ENCODE results near the gene MGST2. TPM values are rescaled to one million over a fixed set of nuclear protein-coding genes. Genes with fewer than 3 reads are reported as not detected.

The MGST2 gene
- total RNA-seq, 3 donors from 2014 or later (not counting 1 experiment from before 2014, with no cell fraction given), result 7.8 to 17.0 (median 10.9) TPM

DNA sequence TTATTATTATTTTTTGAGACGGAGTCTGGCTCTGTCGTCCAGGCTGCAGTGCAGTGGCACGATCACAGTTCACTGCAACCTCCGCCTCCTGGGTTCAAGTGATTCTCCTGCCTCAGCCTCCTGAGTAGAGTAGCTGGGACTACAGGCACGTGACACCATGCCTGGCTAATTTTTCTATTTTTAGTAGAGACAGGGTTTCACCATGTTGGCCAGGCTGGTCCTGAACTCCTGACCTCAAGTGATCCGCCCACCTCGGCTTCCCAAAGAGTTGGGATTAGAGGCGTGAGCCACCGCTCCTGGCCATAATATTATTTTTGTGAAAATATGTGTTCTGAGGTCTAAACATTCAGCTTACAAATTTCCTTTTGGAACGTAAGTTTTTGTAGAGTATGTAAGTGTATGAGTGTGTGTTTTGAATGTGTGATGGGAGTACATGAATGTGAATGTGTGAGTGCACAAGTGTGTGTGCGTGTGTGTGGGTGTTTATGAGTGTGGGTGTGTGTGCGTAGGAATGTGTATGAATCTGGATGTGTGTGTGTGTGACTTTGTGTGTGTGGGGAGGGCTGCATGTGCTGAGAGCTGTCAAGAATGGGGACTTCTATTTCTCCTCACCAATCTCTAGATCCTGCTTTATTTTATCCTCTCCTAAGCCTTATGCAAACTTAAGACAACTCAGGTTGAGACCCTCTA, 5.7 kb upstream of the MGST2 start:
- no peak overlapping the region for H3K4me3 Mint-ChIP-seq
- TF ChIP-seq, protein P1, sequence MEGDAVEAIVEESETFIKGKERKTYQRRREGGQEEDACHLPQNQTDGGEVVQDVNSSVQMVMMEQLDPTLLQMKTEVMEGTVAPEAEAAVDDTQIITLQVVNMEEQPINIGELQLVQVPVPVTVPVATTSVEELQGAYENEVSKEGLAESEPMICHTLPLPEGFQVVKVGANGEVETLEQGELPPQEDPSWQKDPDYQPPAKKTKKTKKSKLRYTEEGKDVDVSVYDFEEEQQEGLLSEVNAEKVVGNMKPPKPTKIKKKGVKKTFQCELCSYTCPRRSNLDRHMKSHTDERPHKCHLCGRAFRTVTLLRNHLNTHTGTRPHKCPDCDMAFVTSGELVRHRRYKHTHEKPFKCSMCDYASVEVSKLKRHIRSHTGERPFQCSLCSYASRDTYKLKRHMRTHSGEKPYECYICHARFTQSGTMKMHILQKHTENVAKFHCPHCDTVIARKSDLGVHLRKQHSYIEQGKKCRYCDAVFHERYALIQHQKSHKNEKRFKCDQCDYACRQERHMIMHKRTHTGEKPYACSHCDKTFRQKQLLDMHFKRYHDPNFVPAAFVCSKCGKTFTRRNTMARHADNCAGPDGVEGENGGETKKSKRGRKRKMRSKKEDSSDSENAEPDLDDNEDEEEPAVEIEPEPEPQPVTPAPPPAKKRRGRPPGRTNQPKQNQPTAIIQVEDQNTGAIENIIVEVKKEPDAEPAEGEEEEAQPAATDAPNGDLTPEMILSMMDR (IDR thresholded peaks at IDR 0.05), result no peak
- Histone ChIP-seq H3K27ac (ENCODE audit: low read length) (no peak overlapping the region), H3K27me3 (ENCODE audit: control insufficient read depth, insufficient read depth, low read length) (no peaks in the 10 kb centered on the region), H3K4me3 (ENCODE audit: low read length) (no peak overlapping the region), H3K9me3 (ENCODE audit: control insufficient read depth, insufficient read depth, low read length) (no peaks in the 10 kb centered on the region), H3K4me1 (ENCODE audit: control insufficient read depth, insufficient read depth, low read length) (no peaks in the 10 kb centered on the region), H3K36me3 (ENCODE audit: control insufficient read depth, insufficient read depth, low read length) (no peaks in the 10 kb centered on the region)
- no peak for ATAC-seq
- WGBS (ENCODE audit: insufficient coverage), result 90% methylated on average over 12 of the region's 12 CpGs
- H3K9me3 Mint-ChIP-seq, result no peaks in the 10 kb centered on the region
- intact Hi-C loops (cut with micrococcal nuclease), result loop anchor here (10.0 kb wide), 1 partner anchor 435 kb away; no protein-coding TSS in a partner anchor
- peaks cover 0 to 7% of the 10 kb centered on the region in 2 donors for H3K4me1 Mint-ChIP-seq
- H3K27ac Mint-ChIP-seq, result no peak overlapping the region
- DNase-seq, result no peak
- H3K27me3 Mint-ChIP-seq (ENCODE audit: low read depth in 2 of 2), result peaks cover 0 to 7% of the 10 kb centered on the region in 2 donors
- H3K36me3 Mint-ChIP-seq, result no peaks in the 10 kb centered on the region

DNA sequence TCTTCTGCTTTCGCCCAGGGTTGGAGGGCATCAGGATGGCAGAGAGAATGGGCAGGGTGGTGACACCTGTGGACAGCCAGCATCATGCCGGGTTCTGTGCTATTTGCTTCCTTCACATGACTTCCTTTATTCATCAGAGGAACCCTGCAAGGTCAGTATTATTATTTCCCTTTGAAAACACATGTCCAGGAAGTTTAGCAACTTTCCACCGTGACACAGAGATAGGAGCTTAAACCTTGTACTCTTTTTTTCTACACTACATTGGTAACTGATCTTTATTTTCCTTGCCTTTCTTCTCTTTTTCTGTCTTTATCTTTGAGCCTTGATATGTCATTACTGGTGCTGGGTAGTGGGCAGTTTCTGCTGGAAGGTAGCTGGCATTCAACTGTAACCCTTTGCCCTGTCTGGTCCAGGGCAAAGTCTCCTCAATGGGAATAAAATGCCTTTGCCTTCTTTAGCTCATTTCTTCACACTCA, 5.0 kb upstream of the MGST2 start:
- WGBS (ENCODE audit: insufficient coverage), result 52% methylated on average over 3 of the region's 3 CpGs
- no peaks in the 10 kb centered on the region for H3K36me3 ChIP-seq (ENCODE audit: control insufficient read depth, insufficient read depth, low read length)
- H3K4me1 Mint-ChIP-seq, result peaks cover 5 to 13% of the 10 kb centered on the region in 2 donors
- no peaks in the 10 kb centered on the region for H3K27me3 ChIP-seq (ENCODE audit: control insufficient read depth, insufficient read depth, low read length)
- peaks cover 0 to 7% of the 10 kb centered on the region in 2 donors for H3K27me3 Mint-ChIP-seq (ENCODE audit: low read depth in 2 of 2)
- no peak overlapping the region for H3K4me3 ChIP-seq (ENCODE audit: low read length)
- intact Hi-C loops (cut with micrococcal nuclease), result no loop called here
- H3K27ac ChIP-seq (ENCODE audit: low read length), result no peak overlapping the region
- no peak overlapping the region for H3K4me3 Mint-ChIP-seq
- no peaks in the 10 kb centered on the region for H3K9me3 Mint-ChIP-seq
- H3K9me3 ChIP-seq (ENCODE audit: control insufficient read depth, insufficient read depth, low read length), result no peaks in the 10 kb centered on the region
- no peaks in the 10 kb centered on the region for H3K36me3 Mint-ChIP-seq
- no peak for DNase-seq
- no peak overlapping the region for H3K27ac Mint-ChIP-seq
- H3K4me1 ChIP-seq (ENCODE audit: control insufficient read depth, insufficient read depth, low read length), result peaks cover 6% of the 10 kb centered on the region
- ATAC-seq, result peak in 1 of 3 donors; percentile 47
- TF ChIP-seq, protein P1 (IDR thresholded peaks at IDR 0.05), result no peak

DNA sequence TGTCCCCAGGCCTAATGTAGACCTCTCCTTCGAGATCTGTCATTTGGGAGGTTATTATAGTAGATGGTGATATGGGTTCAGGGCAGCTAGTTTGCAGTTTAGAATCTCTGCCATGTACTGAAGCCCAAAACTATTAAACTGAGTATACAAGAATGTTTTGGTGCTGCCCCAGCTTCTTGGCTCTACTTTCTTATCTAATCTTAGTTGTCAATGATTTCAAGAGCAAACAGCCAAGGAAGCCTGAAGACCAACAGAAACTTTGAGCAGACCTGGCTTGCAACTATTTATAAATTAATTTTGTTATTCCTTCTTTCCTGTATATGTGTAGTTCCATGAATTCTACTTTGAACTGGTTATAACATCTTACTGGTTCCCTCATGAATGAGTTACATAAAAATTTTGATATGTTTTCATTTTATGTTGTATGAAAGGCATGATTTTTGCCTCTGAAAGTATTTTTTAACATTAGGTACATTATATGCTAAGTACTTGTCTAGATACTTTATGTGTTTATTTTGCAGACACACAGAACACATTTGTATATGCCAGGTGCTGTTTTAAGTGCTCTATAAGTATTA, 2.0 kb upstream of the MGST2 start:
- ATAC-seq (no peak), DNase-seq (no peak)
- no peaks in the 10 kb centered on the region for H3K36me3 ChIP-seq (ENCODE audit: control insufficient read depth, insufficient read depth, low read length)
- Mint-ChIP-seq H3K4me1 (peaks cover 30 to 32% of the 10 kb centered on the region in 2 donors), H3K27ac (no peak overlapping the region), H3K27me3 (ENCODE audit: low read depth in 2 of 2) (no peaks in the 10 kb centered on the region), H3K4me3 (no peak overlapping the region), H3K9me3 (no peaks in the 10 kb centered on the region), H3K36me3 (no peaks in the 10 kb centered on the region)
- TF ChIP-seq, protein P1 (IDR thresholded peaks at IDR 0.05), result no peak
- no peak overlapping the region for H3K27ac ChIP-seq (ENCODE audit: low read length)
- 91% methylated on average over 1 of the region's 1 CpG for WGBS (ENCODE audit: insufficient coverage)
- no peaks in the 10 kb centered on the region for H3K9me3 ChIP-seq (ENCODE audit: control insufficient read depth, insufficient read depth, low read length)
- intact Hi-C loops (cut with micrococcal nuclease), result no loop called here
- no peak overlapping the region for H3K4me3 ChIP-seq (ENCODE audit: low read length)
- H3K4me1 ChIP-seq (ENCODE audit: control insufficient read depth, insufficient read depth, low read length), result peaks cover 17% of the 10 kb centered on the region
- H3K27me3 ChIP-seq (ENCODE audit: control insufficient read depth, insufficient read depth, low read length), result no peaks in the 10 kb centered on the region
